Endodermal cell (in vitro differentiated cells): Measurements from ENCODE around the gene XKR7. TPM values are rescaled to one million over a fixed set of nuclear protein-coding genes. Genes with fewer than 3 reads are reported as not detected.

ENCODE experiments used
- DNase-seq: peaks from one replicate; pipeline ENCODE4 v3.0.0-alpha.2; 2017
- H3K27ac ChIP-seq: 2 replicates; pipeline ENCODE4 v1.5.1; 2013; ENCODE audit warnings: mild to moderate bottlenecking, low read depth, low read length, moderate library complexity
- H3K27me3 ChIP-seq: 2 replicates; pipeline ENCODE4 v1.6.1; 2013; ENCODE audit warnings: mild to moderate bottlenecking, low read length, moderate library complexity; ENCODE audit not compliant: insufficient read depth, control insufficient read depth, poor library complexity, severe bottlenecking
- H3K36me3 ChIP-seq: 2 replicates; pipeline ENCODE4 v1.7.0; 2013; ENCODE audit warnings: mild to moderate bottlenecking, low read length, moderate library complexity; ENCODE audit not compliant: control insufficient read depth, insufficient read depth
- H3K4me1 ChIP-seq: one replicate; pipeline ENCODE4 v1.7.0; 2013; ENCODE audit warnings: low read length; ENCODE audit not compliant: control insufficient read depth, insufficient read depth
- H3K4me3 ChIP-seq: 2 replicates; pipeline ENCODE4 v1.5.1; 2013; ENCODE audit warnings: mild to moderate bottlenecking, low read length, moderate library complexity
- H3K9ac ChIP-seq: 2 replicates; pipeline ENCODE4 v1.6.1; 2013; ENCODE audit warnings: mild to moderate bottlenecking, low read length, moderate library complexity; ENCODE audit not compliant: poor library complexity, severe bottlenecking; ENCODE audit errors: extremely low read depth
- H3K9me3 ChIP-seq: 2 replicates; pipeline ENCODE4 v1.6.1; 2013; ENCODE audit warnings: mild to moderate bottlenecking, low read length, moderate library complexity; ENCODE audit not compliant: control insufficient read depth
- H3K27ac Mint-ChIP-seq: 2 replicates; pipeline ENCODE4 v1.8.0; 2020; ENCODE audit warnings: mixed read lengths
- H3K27me3 Mint-ChIP-seq: 2 replicates; pipeline ENCODE4 v1.8.0; 2021; ENCODE audit warnings: mild to moderate bottlenecking, mixed read lengths; ENCODE audit not compliant: insufficient read depth
- H3K36me3 Mint-ChIP-seq: 2 replicates; pipeline ENCODE4 v1.8.0; 2020; ENCODE audit warnings: low read depth, mixed read lengths
- H3K4me1 Mint-ChIP-seq: 2 replicates; pipeline ENCODE4 v1.8.0; 2020; ENCODE audit warnings: mixed read lengths
- H3K4me3 Mint-ChIP-seq: 2 replicates; pipeline ENCODE4 v1.8.0; 2020; ENCODE audit warnings: mild to moderate bottlenecking, moderate library complexity, mixed read lengths
- H3K9me3 Mint-ChIP-seq: 2 replicates; pipeline ENCODE4 v1.8.0; 2020; ENCODE audit warnings: mild to moderate bottlenecking, mixed read lengths
- CTCF ChIP-seq: fragments of 200-600 bp; sonication (generic); conservative IDR thresholded peaks from 2 replicates; pipeline ENCODE4 v1.5.0; 2021; ENCODE audit warnings: antibody characterized with exemption, mild to moderate bottlenecking
- WGBS, 2 experiments: methylation state at CpG; one replicate each; pipeline versions ENCODE4 v1.1.5 to v1.1.7; 2013; ENCODE audit warnings: missing lambda C conversion rate in 2 of 2, mixed read lengths in 1 of 2; ENCODE audit not compliant: insufficient coverage in 1 of 2, insufficient read length in 1 of 2; 5-methylcytosine and 5-hydroxymethylcytosine counted together
- total RNA-seq, 2 donors: library from RNA; stranded (reverse); fragmentation: NEBNext Ultra II Directional in 1 of 2; extraction: Animal tissue kit (Norgen Biotek cat#: 25700) in 1 of 2; gene quantifications; 2 replicates in 1 of 2; 3 replicates in 1 of 2; pipeline ENCODE4 v1.2.1, GENCODE V29; 2021

Gene XKR7
- total RNA-seq, 2 donors from 2014 or later = 2.7 to 3.1 TPM

GRCh38 chr20:32006053-32006452 is 38.1 kb downstream of the XKR7 start:
- no peaks in the 10 kb centered on the region for H3K9me3 ChIP-seq
- H3K36me3 ChIP-seq = no peaks in the 10 kb centered on the region
- no peaks in the 10 kb centered on the region for H3K9me3 Mint-ChIP-seq
- H3K27ac ChIP-seq = no peak overlapping the region
- TF ChIP-seq CTCF = no peak
- no peaks in the 10 kb centered on the region for H3K27me3 ChIP-seq
- peaks cover 7% of the 10 kb centered on the region for H3K27me3 Mint-ChIP-seq
- no peak for DNase-seq
- H3K36me3 Mint-ChIP-seq = no peaks in the 10 kb centered on the region
- H3K4me1 Mint-ChIP-seq = peaks cover 29% of the 10 kb centered on the region
- no peak overlapping the region for H3K27ac Mint-ChIP-seq
- H3K4me3 ChIP-seq = no peak overlapping the region
- peaks cover 7% of the 10 kb centered on the region for H3K4me1 ChIP-seq
- no peak overlapping the region for H3K9ac ChIP-seq
- H3K4me3 Mint-ChIP-seq = no peak overlapping the region
- WGBS, 2 experiments = 96 to 97% methylated on average over 4 to 5 of the region's 5 CpGs

- peaks cover 7% of the 10 kb centered on the region for H3K4me1 ChIP-seq
- no peaks in the 10 kb centered on the region for H3K36me3 Mint-ChIP-seq
- H3K27me3 Mint-ChIP-seq = peaks cover 8% of the 10 kb centered on the region
- H3K9me3 ChIP-seq = no peaks in the 10 kb centered on the region
- H3K9me3 Mint-ChIP-seq = no peaks in the 10 kb centered on the region
- no peak overlapping the region for H3K9ac ChIP-seq
- no peaks in the 10 kb centered on the region for H3K27me3 ChIP-seq
- no peak overlapping the region for H3K27ac ChIP-seq
- H3K27ac Mint-ChIP-seq = peak overlapping the region; percentile 6
- peak; percentile 56 for DNase-seq
- peaks cover 29% of the 10 kb centered on the region for H3K4me1 Mint-ChIP-seq
- TF ChIP-seq CTCF = no peak
- WGBS, 2 experiments = 51 to 56% methylated on average over 7 to 8 of the region's 8 CpGs
- no peak overlapping the region for H3K4me3 Mint-ChIP-seq
- no peak overlapping the region for H3K4me3 ChIP-seq
- no peaks in the 10 kb centered on the region for H3K36me3 ChIP-seq
Observed at GRCh38 chr20:32006841-32007786, 39.2 kb downstream of the XKR7 start.

- H3K9me3 Mint-ChIP-seq = no peaks in the 10 kb centered on the region
- 68 to 79% methylated on average over 8 to 10 of the region's 10 CpGs for WGBS, 2 experiments
- Histone ChIP-seq H3K36me3 (no peaks in the 10 kb centered on the region), H3K27me3 (no peaks in the 10 kb centered on the region), H3K9ac (no peak overlapping the region), H3K27ac (no peak overlapping the region), H3K4me1 (peaks cover 7% of the 10 kb centered on the region), H3K9me3 (no peaks in the 10 kb centered on the region), H3K4me3 (no peak overlapping the region)
- H3K27ac Mint-ChIP-seq = peak overlapping the region; percentile 6
- H3K4me3 Mint-ChIP-seq = no peak overlapping the region
- no peak for TF ChIP-seq CTCF
- H3K4me1 Mint-ChIP-seq = peaks cover 29% of the 10 kb centered on the region
- peaks cover 4% of the 10 kb centered on the region for H3K27me3 Mint-ChIP-seq
- DNase-seq = peak; percentile 84
- no peaks in the 10 kb centered on the region for H3K36me3 Mint-ChIP-seq
Observed at GRCh38 chr20:32007787-32008616, 40.1 kb downstream of the XKR7 start.
